ES-I3 (cell line): ENCODE results near the gene OGN.
"Not testable (repeated sequence)": the region's sequence is repeated elsewhere in the genome, so short reads cannot be mapped to it uniquely, and the experiment has no call there.

ENCODE experiments used
- H3K36me3 ChIP-seq: 2 replicates; pipeline ENCODE4 v1.6.1; 2013; ENCODE audit warnings: mild to moderate bottlenecking, low read length, control low read depth, moderate library complexity; ENCODE audit not compliant: insufficient read depth
- H3K4me1 ChIP-seq: 2 replicates; pipeline ENCODE4 v1.6.1; 2013; ENCODE audit warnings: mild to moderate bottlenecking, control low read depth, low read length; ENCODE audit not compliant: insufficient read depth
- H3K9ac ChIP-seq: 2 replicates; pipeline ENCODE4 v1.6.1; 2013; ENCODE audit warnings: low read depth, mild to moderate bottlenecking, low read length, moderate library complexity
- H3K9me3 ChIP-seq: 2 replicates; pipeline ENCODE4 v1.6.1; 2013; ENCODE audit warnings: mild to moderate bottlenecking, low read length, moderate library complexity; ENCODE audit not compliant: control insufficient read depth, insufficient read depth

Gene OGN

GRCh38 chr9:92422611-92423338 is 18.4 kb upstream of the OGN start:
- Histone ChIP-seq H3K4me1 (peaks cover 6% of the 10 kb centered on the region; the same call in 1 of the 2 replicates), H3K9me3 (no peaks in the 10 kb centered on the region), H3K36me3 (no peaks in the 10 kb centered on the region), H3K9ac (no peak overlapping the region)

DNA sequence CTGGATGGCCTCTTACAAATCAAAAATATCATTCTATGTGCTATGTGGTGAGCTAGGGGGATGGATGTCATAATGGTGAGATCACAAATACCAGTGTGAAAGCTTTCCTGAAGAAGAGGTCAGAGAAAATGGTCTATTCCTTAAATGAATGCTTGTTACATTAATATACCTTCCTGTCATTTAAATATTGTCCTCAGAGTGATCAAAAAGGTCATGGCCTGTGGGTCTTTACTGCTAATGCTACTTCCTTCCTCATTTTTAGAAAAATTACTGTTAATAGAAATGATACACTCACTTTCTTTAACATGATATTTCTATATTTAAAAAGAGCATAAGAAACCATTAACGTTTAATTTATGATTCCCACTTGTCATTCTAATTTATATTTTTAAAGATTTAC is 10.2 kb upstream of the OGN start:
- Histone ChIP-seq H3K9ac (no peak overlapping the region), H3K4me1 (no peaks in the 10 kb centered on the region; the same call in 1 of the 2 replicates), H3K36me3 (no peaks in the 10 kb centered on the region), H3K9me3 (no peaks in the 10 kb centered on the region)

GRCh38 chr9:92411157-92411556 is 6.8 kb upstream of the OGN start:
- not testable (repeated sequence) for H3K9ac ChIP-seq, H3K36me3 ChIP-seq, H3K4me1 ChIP-seq, H3K9me3 ChIP-seq

GRCh38 chr9:92408747-92409478 is 4.5 kb upstream of the OGN start:
- no peaks in the 10 kb centered on the region for H3K9me3 ChIP-seq
- H3K4me1 ChIP-seq, result no peaks in the 10 kb centered on the region
- no peak overlapping the region for H3K9ac ChIP-seq
- no peaks in the 10 kb centered on the region for H3K36me3 ChIP-seq

GRCh38 chr9:92407818-92408217 is 3.4 kb upstream of the OGN start:
- H3K9me3 ChIP-seq, result no peaks in the 10 kb centered on the region
- no peak overlapping the region for H3K9ac ChIP-seq
- no peaks in the 10 kb centered on the region for H3K4me1 ChIP-seq
- H3K36me3 ChIP-seq, result no peaks in the 10 kb centered on the region

GRCh38 chr9:92406477-92406876 is 2.1 kb upstream of the OGN start:
- Histone ChIP-seq H3K36me3 (no peaks in the 10 kb centered on the region), H3K9ac (no peak overlapping the region), H3K9me3 (no peaks in the 10 kb centered on the region), H3K4me1 (no peaks in the 10 kb centered on the region)

- Histone ChIP-seq H3K9ac (no peak overlapping the region), H3K4me1 (no peaks in the 10 kb centered on the region), H3K36me3 (no peaks in the 10 kb centered on the region), H3K9me3 (no peaks in the 10 kb centered on the region)
Observed at GRCh38 chr9:92405818-92406217, 1.4 kb upstream of the OGN start.

- Histone ChIP-seq H3K9me3 (no peaks in the 10 kb centered on the region), H3K36me3 (no peaks in the 10 kb centered on the region), H3K9ac (no peak overlapping the region), H3K4me1 (no peaks in the 10 kb centered on the region)
Observed at GRCh38 chr9:92402826-92403745, 1.3 kb downstream of the OGN start.

- no peaks in the 10 kb centered on the region for H3K4me1 ChIP-seq
- H3K9me3 ChIP-seq, result 0 out of 2 replicates have a peak, but pooled peaks cover 4% of the 10 kb centered on the region
- no peak overlapping the region for H3K9ac ChIP-seq
Observed at GRCh38 chr9:92402360-92402759, 2.0 kb downstream of the OGN start.

DNA sequence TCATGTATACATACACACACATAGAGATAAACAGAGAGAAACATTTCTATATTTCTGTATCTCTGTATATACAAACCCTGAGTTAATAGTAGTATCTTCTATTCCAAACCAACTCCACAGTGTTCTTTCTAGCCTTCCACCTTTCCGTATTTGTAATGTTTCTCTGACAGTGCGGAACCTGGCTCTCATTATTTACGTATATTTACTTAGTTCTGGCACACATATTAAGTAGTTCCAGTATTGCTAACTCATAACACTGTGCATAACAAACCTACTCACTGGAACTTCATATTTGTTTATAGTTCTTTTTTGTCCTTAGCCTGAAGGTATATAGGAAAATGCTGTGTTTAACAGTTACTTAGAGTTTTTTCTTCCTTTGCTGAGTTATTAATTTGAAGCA is 6.5 kb downstream of the OGN start:
- H3K9ac ChIP-seq, result no peak overlapping the region
- no peaks in the 10 kb centered on the region for H3K36me3 ChIP-seq
- no peaks in the 10 kb centered on the region for H3K4me1 ChIP-seq

More at GRCh38 chr9:92402360-92402759, 2.0 kb downstream of the OGN start:
- no peaks in the 10 kb centered on the region for H3K36me3 ChIP-seq

DNA sequence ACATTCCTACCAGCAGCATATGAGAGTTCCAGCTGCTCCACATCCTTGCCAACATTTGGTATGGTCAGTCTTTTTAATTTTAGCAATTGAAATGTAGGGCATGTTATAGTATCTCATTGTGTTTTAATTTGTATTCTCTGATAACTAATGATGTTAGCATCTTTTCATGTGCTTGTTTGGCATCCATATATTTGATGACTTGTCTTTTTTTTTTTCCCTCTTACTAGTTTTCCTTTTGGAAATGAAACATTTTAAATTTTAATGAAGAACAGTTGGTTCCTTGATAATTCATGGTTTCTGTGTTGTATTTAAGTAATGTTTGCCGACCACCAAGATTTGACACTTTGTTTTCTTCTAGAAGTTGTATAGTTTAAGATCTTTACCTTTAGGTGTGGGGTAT is 8.8 kb downstream of the OGN start:
- Histone ChIP-seq H3K9me3 (0 out of 2 replicates have a peak, but pooled peaks cover 4% of the 10 kb centered on the region), H3K36me3 (no peaks in the 10 kb centered on the region), H3K9ac (no peak overlapping the region), H3K4me1 (no peaks in the 10 kb centered on the region)

More for the DNA sequence above, 6.5 kb downstream of the OGN start:
- 0 out of 2 replicates have a peak, but pooled peaks cover 4% of the 10 kb centered on the region for H3K9me3 ChIP-seq

GRCh38 chr9:92393686-92394085 is 10.7 kb downstream of the OGN start:
- H3K36me3 ChIP-seq, result no peaks in the 10 kb centered on the region
- no peak overlapping the region for H3K9ac ChIP-seq
- 0 out of 2 replicates have a peak, but pooled peaks cover 4% of the 10 kb centered on the region for H3K9me3 ChIP-seq
- no peaks in the 10 kb centered on the region for H3K4me1 ChIP-seq

DNA sequence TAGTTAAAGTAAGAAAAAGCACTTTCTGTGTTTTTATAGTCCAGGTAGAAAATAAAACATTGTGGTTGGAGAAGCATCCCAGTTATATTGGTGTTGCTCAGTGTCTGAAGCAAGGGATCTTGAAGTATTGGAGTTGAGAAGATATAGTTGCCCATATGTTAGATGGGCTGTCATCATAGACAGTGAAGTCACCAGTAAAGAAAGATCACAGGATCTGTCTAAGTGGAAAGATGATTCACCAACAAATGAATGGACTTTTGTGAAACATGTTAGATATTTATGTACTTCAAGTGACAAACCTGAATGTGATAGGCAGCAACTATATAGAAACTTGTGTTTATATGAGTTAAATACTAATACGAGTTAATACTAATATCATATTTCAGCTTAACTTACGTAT is 11.7 kb downstream of the OGN start:
- H3K9me3 ChIP-seq, result 0 out of 2 replicates have a peak, but pooled peaks cover 3% of the 10 kb centered on the region
- no peaks in the 10 kb centered on the region for H3K36me3 ChIP-seq
- H3K9ac ChIP-seq, result no peak overlapping the region
- H3K4me1 ChIP-seq, result no peaks in the 10 kb centered on the region

DNA sequence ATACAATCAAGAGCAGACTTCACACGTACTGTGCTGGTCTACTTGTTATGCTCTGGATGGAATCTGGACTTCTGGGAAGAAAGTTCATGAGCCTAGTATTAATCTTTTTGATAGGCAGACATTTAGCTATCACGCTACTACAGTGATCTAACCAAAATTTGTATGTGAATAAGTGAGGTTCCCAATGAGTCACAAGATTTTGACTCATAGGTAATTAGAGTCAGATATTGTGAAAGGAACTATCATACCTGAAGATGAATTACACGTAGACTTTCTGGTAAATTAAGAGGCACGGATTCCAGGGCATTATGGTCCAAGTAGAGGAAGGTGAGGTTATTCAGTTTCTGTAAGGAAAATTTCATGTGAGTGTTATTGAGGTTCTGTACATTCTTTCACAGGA is 18.4 kb downstream of the OGN start:
- Histone ChIP-seq H3K9ac (no peak overlapping the region), H3K9me3 (no peaks in the 10 kb centered on the region), H3K36me3 (no peaks in the 10 kb centered on the region), H3K4me1 (no peaks in the 10 kb centered on the region)
